ENCODE measurements around the gene DLG3. TPM values are rescaled to one million over a fixed set of nuclear protein-coding genes. Genes with fewer than 3 reads are reported as not detected.

The DLG3 gene
- total RNA-seq, 1 experiment from 2014 or later: 71.2 TPM

DNA sequence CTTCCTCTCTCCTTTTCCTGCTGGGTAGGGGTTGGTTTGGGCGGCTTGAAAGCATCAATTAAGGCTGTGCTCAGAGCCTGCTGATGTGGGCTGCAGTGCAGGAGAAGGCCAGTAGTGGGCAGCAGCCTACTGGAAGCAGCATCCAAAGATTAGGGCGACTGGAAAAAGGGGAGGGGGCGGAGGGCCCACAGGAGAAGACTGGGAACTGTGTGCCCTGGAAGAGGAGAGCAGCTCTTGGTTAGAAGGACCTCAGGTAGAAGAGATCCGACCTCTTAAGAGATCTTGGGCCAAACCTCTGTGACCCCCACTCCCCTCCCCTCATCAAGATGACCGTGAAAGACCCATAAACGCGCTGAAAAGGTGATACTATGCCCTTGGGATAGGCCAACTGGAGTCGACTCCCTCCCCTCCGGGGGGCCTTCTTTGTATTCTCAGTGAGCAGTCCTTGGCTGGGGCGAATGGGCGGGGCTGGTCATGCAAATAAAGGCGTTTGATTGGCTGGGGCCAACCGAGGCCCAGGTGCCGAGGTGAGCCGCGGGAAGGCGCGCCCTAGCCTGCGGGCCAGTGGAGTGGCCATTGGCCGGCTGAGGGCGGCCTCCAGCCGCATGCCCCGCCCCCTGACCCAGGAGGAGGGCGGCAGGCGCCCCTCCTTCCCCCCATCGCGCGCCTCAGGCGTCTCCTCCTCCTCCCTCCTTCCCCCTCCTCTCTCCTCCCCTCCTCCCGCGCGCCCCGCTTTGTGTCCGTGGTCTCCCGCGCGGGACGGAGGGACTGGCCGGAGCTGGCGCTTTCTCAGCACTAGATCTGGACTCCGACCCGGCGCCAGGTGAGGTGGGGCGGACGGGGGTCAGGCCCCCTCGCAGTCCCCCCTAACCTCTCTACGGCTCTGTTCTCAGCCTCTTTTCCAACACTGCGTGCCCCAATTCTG is 10.1 kb downstream of the DLG3 start:
- Histone ChIP-seq H3K4ac (ENCODE audit: low read depth, low read length) (no peak overlapping the region; the same call in 1 of the 2 replicates), H3K79me2 (ENCODE audit: insufficient read depth, low read length) (peaks cover 19% of the 10 kb centered on the region), H3K23ac (ENCODE audit: insufficient read length, low read depth, low read length) (no peak overlapping the region), H3K9ac (ENCODE audit: extremely low read depth, insufficient read length, low read length) (peak overlapping the region; percentile 77), H3K14ac (ENCODE audit: insufficient read depth, low read length) (peak overlapping the region; percentile 33), H2BK15ac (ENCODE audit: low read depth, low read length) (no peak overlapping the region), H3K4me2 (ENCODE audit: insufficient read depth, insufficient read length, low read length) (peak overlapping the region; percentile 76), H3K79me1 (ENCODE audit: insufficient read depth, low read depth, low read length, poor library complexity, severe bottlenecking) (no peaks in the 10 kb centered on the region), H2BK120ac (ENCODE audit: low read depth, low read length, poor library complexity, severe bottlenecking) (no peak overlapping the region), H3K27me3 (ENCODE audit: insufficient read depth, low read length) (no peaks in the 10 kb centered on the region), H3K27ac (ENCODE audit: insufficient read length, low read depth, low read length) (no peak overlapping the region), H3K23me2 (ENCODE audit: insufficient read length, low read depth, low read length, poor library complexity, severe bottlenecking) (peaks cover 4% of the 10 kb centered on the region), H2AK5ac (ENCODE audit: insufficient read length, low read length) (no peak overlapping the region), H3K9me3 (ENCODE audit: control insufficient read depth, low read depth, low read length) (peaks cover 21% of the 10 kb centered on the region), H4K5ac (ENCODE audit: insufficient read length, low read depth, low read length) (no peak overlapping the region), H2BK5ac (ENCODE audit: insufficient read length, low read length) (no peak overlapping the region), H2BK12ac (ENCODE audit: insufficient read length, low read depth, low read length) (no peak overlapping the region), H3K56ac (ENCODE audit: insufficient read length, low read depth, low read length) (no peak overlapping the region), H3K4me1 (ENCODE audit: insufficient read depth, low read length) (no peaks in the 10 kb centered on the region), H2BK20ac (ENCODE audit: low read depth, low read length, poor library complexity, severe bottlenecking) (no peak overlapping the region), H4K8ac (replicated peaks; ENCODE audit: insufficient read length, low read depth, low read length) (no peak overlapping the region), H3K18ac (ENCODE audit: insufficient read length, low read depth, low read length) (peak overlapping the region; percentile 10), H2AFZ (ENCODE audit: low read length) (no peak overlapping the region), H3T11ph (ENCODE audit: low read length) (no peak overlapping the region), H4K91ac (ENCODE audit: insufficient read length, low read depth, low read length) (peak overlapping the region; percentile 72), H4K20me1 (ENCODE audit: control insufficient read depth, insufficient read depth, insufficient read length) (no peaks in the 10 kb centered on the region)
- Mint-ChIP-seq H3K27ac (peak overlapping the region; percentile 89 to 99 (median 96); a peak in 6 of 7 replicates), H3K4me1 (peaks cover 32 to 34% of the 10 kb centered on the region in 2 experiments), H3K4me3 (peak overlapping the region; percentile 89 to 95), H3K27me3 (ENCODE audit: low read depth) (no peaks in the 10 kb centered on the region; the same call in 1 of the 2 replicates), H3K36me3 (ENCODE audit: insufficient read depth in 1 of 3, low read depth in 3 of 3) (peaks cover 13 to 33% (median 28%) of the 10 kb centered on the region in 3 experiments), H3K9me3 (peaks cover 70 to 71% of the 10 kb centered on the region in 2 experiments)
- no CpG with 5 or more reads among the region's 48 CpGs for WGBS (ENCODE audit: extremely low coverage, insufficient read length, low lambda C conversion rate)
- TF ChIP-seq, protein P1, sequence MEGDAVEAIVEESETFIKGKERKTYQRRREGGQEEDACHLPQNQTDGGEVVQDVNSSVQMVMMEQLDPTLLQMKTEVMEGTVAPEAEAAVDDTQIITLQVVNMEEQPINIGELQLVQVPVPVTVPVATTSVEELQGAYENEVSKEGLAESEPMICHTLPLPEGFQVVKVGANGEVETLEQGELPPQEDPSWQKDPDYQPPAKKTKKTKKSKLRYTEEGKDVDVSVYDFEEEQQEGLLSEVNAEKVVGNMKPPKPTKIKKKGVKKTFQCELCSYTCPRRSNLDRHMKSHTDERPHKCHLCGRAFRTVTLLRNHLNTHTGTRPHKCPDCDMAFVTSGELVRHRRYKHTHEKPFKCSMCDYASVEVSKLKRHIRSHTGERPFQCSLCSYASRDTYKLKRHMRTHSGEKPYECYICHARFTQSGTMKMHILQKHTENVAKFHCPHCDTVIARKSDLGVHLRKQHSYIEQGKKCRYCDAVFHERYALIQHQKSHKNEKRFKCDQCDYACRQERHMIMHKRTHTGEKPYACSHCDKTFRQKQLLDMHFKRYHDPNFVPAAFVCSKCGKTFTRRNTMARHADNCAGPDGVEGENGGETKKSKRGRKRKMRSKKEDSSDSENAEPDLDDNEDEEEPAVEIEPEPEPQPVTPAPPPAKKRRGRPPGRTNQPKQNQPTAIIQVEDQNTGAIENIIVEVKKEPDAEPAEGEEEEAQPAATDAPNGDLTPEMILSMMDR (conservative IDR thresholded peaks at IDR 0.05): peak; percentile 80
- DNase-seq: peak; percentile 95

Data from H9 (cell line).